ENCODE data around the gene CYREN.

The CYREN gene

GRCh38 chr7:135204876-135205275 lies 34.4 kb upstream of the CYREN start:
- Mint-ChIP-seq H3K27me3 (ENCODE audit: low read depth) (no peaks in the 10 kb centered on the region), H3K36me3 (ENCODE audit: low read depth) (peaks cover 24% of the 10 kb centered on the region), H3K4me1 (ENCODE audit: low read depth) (peaks cover 29% of the 10 kb centered on the region), H3K27ac (no peak overlapping the region), H3K9me3 (no peaks in the 10 kb centered on the region), H3K4me3 (no peak overlapping the region)

GRCh38 chr7:135204341-135204749 lies 33.8 kb upstream of the CYREN start:
- Mint-ChIP-seq H3K27ac (no peak overlapping the region), H3K4me3 (no peak overlapping the region), H3K9me3 (no peaks in the 10 kb centered on the region), H3K27me3 (ENCODE audit: low read depth) (no peaks in the 10 kb centered on the region), H3K4me1 (ENCODE audit: low read depth) (peaks cover 29% of the 10 kb centered on the region), H3K36me3 (ENCODE audit: low read depth) (peaks cover 24% of the 10 kb centered on the region)

GRCh38 chr7:135201350-135201749 lies 30.8 kb upstream of the CYREN start:
- H3K36me3 Mint-ChIP-seq (ENCODE audit: low read depth) = peaks cover 24% of the 10 kb centered on the region
- no peaks in the 10 kb centered on the region for H3K9me3 Mint-ChIP-seq
- H3K27ac Mint-ChIP-seq = no peak overlapping the region

GRCh38 chr7:135200821-135201331 lies 30.4 kb upstream of the CYREN start:
- no peak overlapping the region for H3K27ac Mint-ChIP-seq
- no peak overlapping the region for H3K4me3 Mint-ChIP-seq
- peaks cover 13% of the 10 kb centered on the region for H3K4me1 Mint-ChIP-seq (ENCODE audit: low read depth)
- no peaks in the 10 kb centered on the region for H3K9me3 Mint-ChIP-seq
- H3K36me3 Mint-ChIP-seq (ENCODE audit: low read depth) = peaks cover 22% of the 10 kb centered on the region
- H3K27me3 Mint-ChIP-seq (ENCODE audit: low read depth) = no peaks in the 10 kb centered on the region

More at GRCh38 chr7:135201350-135201749, 30.8 kb upstream of the CYREN start:
- no peak overlapping the region for H3K4me3 Mint-ChIP-seq
- no peaks in the 10 kb centered on the region for H3K27me3 Mint-ChIP-seq (ENCODE audit: low read depth)
- H3K4me1 Mint-ChIP-seq (ENCODE audit: low read depth) = peaks cover 15% of the 10 kb centered on the region

GRCh38 chr7:135199439-135199838 lies 28.9 kb upstream of the CYREN start:
- H3K4me1 Mint-ChIP-seq (ENCODE audit: low read depth) = peaks cover 11% of the 10 kb centered on the region

GRCh38 chr7:135197906-135198655 lies 27.6 kb upstream of the CYREN start:
- peaks cover 3% of the 10 kb centered on the region for H3K4me1 Mint-ChIP-seq (ENCODE audit: low read depth)
- no peak overlapping the region for H3K4me3 Mint-ChIP-seq
- peaks cover 20% of the 10 kb centered on the region for H3K36me3 Mint-ChIP-seq (ENCODE audit: low read depth)
- H3K27ac Mint-ChIP-seq = no peak overlapping the region
- no peaks in the 10 kb centered on the region for H3K27me3 Mint-ChIP-seq (ENCODE audit: low read depth)
- H3K9me3 Mint-ChIP-seq = no peaks in the 10 kb centered on the region

More at GRCh38 chr7:135199439-135199838, 28.9 kb upstream of the CYREN start:
- Mint-ChIP-seq H3K36me3 (ENCODE audit: low read depth) (peaks cover 18% of the 10 kb centered on the region), H3K27me3 (ENCODE audit: low read depth) (no peaks in the 10 kb centered on the region), H3K9me3 (no peaks in the 10 kb centered on the region), H3K4me3 (no peak overlapping the region), H3K27ac (no peak overlapping the region)

GRCh38 chr7:135197343-135197742 lies 26.8 kb upstream of the CYREN start:
- H3K4me3 Mint-ChIP-seq = no peak overlapping the region
- H3K9me3 Mint-ChIP-seq = no peaks in the 10 kb centered on the region
- peaks cover 22% of the 10 kb centered on the region for H3K36me3 Mint-ChIP-seq (ENCODE audit: low read depth)
- H3K27ac Mint-ChIP-seq = no peak overlapping the region
- no peaks in the 10 kb centered on the region for H3K27me3 Mint-ChIP-seq (ENCODE audit: low read depth)
- peaks cover 3% of the 10 kb centered on the region for H3K4me1 Mint-ChIP-seq (ENCODE audit: low read depth)

- Mint-ChIP-seq H3K27ac (no peak overlapping the region), H3K36me3 (ENCODE audit: low read depth) (peaks cover 24% of the 10 kb centered on the region), H3K27me3 (ENCODE audit: low read depth) (no peaks in the 10 kb centered on the region), H3K9me3 (no peaks in the 10 kb centered on the region), H3K4me1 (ENCODE audit: low read depth) (no peaks in the 10 kb centered on the region), H3K4me3 (no peak overlapping the region)
These were observed 25.6 kb upstream of the CYREN start for GRCh38 chr7:135195968-135196629.

GRCh38 chr7:135195156-135195555 lies 24.6 kb upstream of the CYREN start:
- Mint-ChIP-seq H3K27me3 (ENCODE audit: low read depth) (no peaks in the 10 kb centered on the region), H3K36me3 (ENCODE audit: low read depth) (peaks cover 30% of the 10 kb centered on the region), H3K9me3 (no peaks in the 10 kb centered on the region), H3K4me3 (no peak overlapping the region), H3K4me1 (ENCODE audit: low read depth) (no peaks in the 10 kb centered on the region), H3K27ac (no peak overlapping the region)

GRCh38 chr7:135194494-135195095 lies 24.1 kb upstream of the CYREN start:
- no peaks in the 10 kb centered on the region for H3K4me1 Mint-ChIP-seq (ENCODE audit: low read depth)
- peaks cover 30% of the 10 kb centered on the region for H3K36me3 Mint-ChIP-seq (ENCODE audit: low read depth)
- H3K27ac Mint-ChIP-seq = no peak overlapping the region
- H3K27me3 Mint-ChIP-seq (ENCODE audit: low read depth) = no peaks in the 10 kb centered on the region
- no peaks in the 10 kb centered on the region for H3K9me3 Mint-ChIP-seq
- no peak overlapping the region for H3K4me3 Mint-ChIP-seq

- Mint-ChIP-seq H3K4me3 (no peak overlapping the region), H3K27me3 (ENCODE audit: low read depth) (no peaks in the 10 kb centered on the region), H3K9me3 (no peaks in the 10 kb centered on the region), H3K27ac (no peak overlapping the region), H3K4me1 (ENCODE audit: low read depth) (peaks cover 3% of the 10 kb centered on the region), H3K36me3 (ENCODE audit: low read depth) (peaks cover 28% of the 10 kb centered on the region)
These were observed 23.1 kb upstream of the CYREN start for GRCh38 chr7:135193615-135194081.

GRCh38 chr7:135192914-135193536 lies 22.5 kb upstream of the CYREN start:
- no peaks in the 10 kb centered on the region for H3K9me3 Mint-ChIP-seq
- no peak overlapping the region for H3K27ac Mint-ChIP-seq
- H3K4me1 Mint-ChIP-seq (ENCODE audit: low read depth) = peaks cover 3% of the 10 kb centered on the region
- H3K27me3 Mint-ChIP-seq (ENCODE audit: low read depth) = no peaks in the 10 kb centered on the region
- H3K4me3 Mint-ChIP-seq = no peak overlapping the region
- peaks cover 29% of the 10 kb centered on the region for H3K36me3 Mint-ChIP-seq (ENCODE audit: low read depth)

- Mint-ChIP-seq H3K27me3 (ENCODE audit: low read depth) (no peaks in the 10 kb centered on the region), H3K36me3 (ENCODE audit: low read depth) (peaks cover 31% of the 10 kb centered on the region), H3K4me3 (no peak overlapping the region), H3K27ac (no peak overlapping the region), H3K4me1 (ENCODE audit: low read depth) (peaks cover 5% of the 10 kb centered on the region), H3K9me3 (no peaks in the 10 kb centered on the region)
These were observed 20.2 kb upstream of the CYREN start for GRCh38 chr7:135190703-135191102.

- Mint-ChIP-seq H3K36me3 (ENCODE audit: low read depth) (peaks cover 38% of the 10 kb centered on the region), H3K4me1 (ENCODE audit: low read depth) (peaks cover 5% of the 10 kb centered on the region), H3K4me3 (no peak overlapping the region), H3K27me3 (ENCODE audit: low read depth) (no peaks in the 10 kb centered on the region), H3K27ac (no peak overlapping the region), H3K9me3 (no peaks in the 10 kb centered on the region)
These were observed 19.5 kb upstream of the CYREN start for GRCh38 chr7:135189961-135190360.
